ENCODE data around the gene PERCC1.

GRCh38 chr16:1381612-1382406, 49.1 kb upstream of the PERCC1 start:
- TF ChIP-seq, protein P1, sequence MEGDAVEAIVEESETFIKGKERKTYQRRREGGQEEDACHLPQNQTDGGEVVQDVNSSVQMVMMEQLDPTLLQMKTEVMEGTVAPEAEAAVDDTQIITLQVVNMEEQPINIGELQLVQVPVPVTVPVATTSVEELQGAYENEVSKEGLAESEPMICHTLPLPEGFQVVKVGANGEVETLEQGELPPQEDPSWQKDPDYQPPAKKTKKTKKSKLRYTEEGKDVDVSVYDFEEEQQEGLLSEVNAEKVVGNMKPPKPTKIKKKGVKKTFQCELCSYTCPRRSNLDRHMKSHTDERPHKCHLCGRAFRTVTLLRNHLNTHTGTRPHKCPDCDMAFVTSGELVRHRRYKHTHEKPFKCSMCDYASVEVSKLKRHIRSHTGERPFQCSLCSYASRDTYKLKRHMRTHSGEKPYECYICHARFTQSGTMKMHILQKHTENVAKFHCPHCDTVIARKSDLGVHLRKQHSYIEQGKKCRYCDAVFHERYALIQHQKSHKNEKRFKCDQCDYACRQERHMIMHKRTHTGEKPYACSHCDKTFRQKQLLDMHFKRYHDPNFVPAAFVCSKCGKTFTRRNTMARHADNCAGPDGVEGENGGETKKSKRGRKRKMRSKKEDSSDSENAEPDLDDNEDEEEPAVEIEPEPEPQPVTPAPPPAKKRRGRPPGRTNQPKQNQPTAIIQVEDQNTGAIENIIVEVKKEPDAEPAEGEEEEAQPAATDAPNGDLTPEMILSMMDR (IDR thresholded peaks at IDR 0.05), result no peak
- TF ChIP-seq POLR2A (IDR thresholded peaks at IDR 0.05), result no peak
